Activated B cell treated with CpG ODN at 0.5 μM for 24 hours (primary cell): Measurements from ENCODE around the gene PDCD1. TPM values are rescaled to one million over a fixed set of nuclear protein-coding genes. Genes with fewer than 3 reads are reported as not detected.

Source experiments
- ATAC-seq: fragments of 200-7000 bp; cut with Tn5 transposase; one replicate; pipeline ENCODE4 v1.10.0; 2021; ENCODE audit warnings: low read depth, mild to moderate bottlenecking, moderate library complexity
- CTCF ChIA-PET: fragments of 350-600 bp; sonication (Branson Sonifier 250); formaldehyde crosslinking; loops from one replicate; lab custom pipeline; 2021; ENCODE audit warnings: antibody characterized with exemption; lab: Charles Lee
- POLR2A ChIA-PET: fragments of 350-600 bp; sonication (Branson Sonifier 250); formaldehyde crosslinking; loops from one replicate; lab custom pipeline; 2021; ENCODE audit warnings: antibody characterized with exemption; lab: Charles Lee
- DNase-seq: peaks from one replicate; pipeline ENCODE4 v3.0.0; 2022
- H3K27ac Mint-ChIP-seq: one replicate; pipeline ENCODE4 v1.8.0; 2020; ENCODE audit warnings: mixed read lengths
- H3K27me3 Mint-ChIP-seq: one replicate; pipeline ENCODE4 v1.8.0; 2021; ENCODE audit warnings: mixed read lengths
- H3K36me3 Mint-ChIP-seq: one replicate; pipeline ENCODE4 v1.8.0; 2021; ENCODE audit warnings: low read depth, mixed read lengths
- H3K4me1 Mint-ChIP-seq: one replicate; pipeline ENCODE4 v1.8.0; 2021; ENCODE audit warnings: mixed read lengths
- H3K4me3 Mint-ChIP-seq: one replicate; pipeline ENCODE4 v1.8.0; 2020; ENCODE audit warnings: mild to moderate bottlenecking, mixed read lengths
- H3K9me3 Mint-ChIP-seq: one replicate; pipeline ENCODE4 v1.8.0; 2020; ENCODE audit warnings: mixed read lengths
- CTCF ChIP-seq: fragments of 200-600 bp; IDR thresholded peaks from one replicate; pipeline ENCODE4 v1.8.0; 2022; ENCODE audit warnings: antibody characterized with exemption, mild to moderate bottlenecking
- intact Hi-C: fragments of 100-400 bp; cut with micrococcal nuclease; formaldehyde crosslinking; loops from one replicate; pipeline ENCODE4 v1.15.1; 2024
- total RNA-seq: library from RNA; stranded (reverse); gene quantifications from 2 replicates; pipeline ENCODE4 v1.2.3, GENCODE V29; 2022

Gene PDCD1
- total RNA-seq, 1 donor from 2014 or later, result 3.5 TPM

GRCh38 chr2:241891315-241891987 lies 32.8 kb upstream of the PDCD1 start:
- Mint-ChIP-seq H3K27me3 (no peaks in the 10 kb centered on the region), H3K27ac (no peak overlapping the region), H3K9me3 (no peaks in the 10 kb centered on the region), H3K36me3 (peaks cover 46% of the 10 kb centered on the region), H3K4me1 (peaks cover 28% of the 10 kb centered on the region), H3K4me3 (no peak overlapping the region)
- no peak for TF ChIP-seq CTCF
- ATAC-seq (no peak), DNase-seq (no peak)
- intact Hi-C loops, result no loop called here
- CTCF ChIA-PET, result no interaction called here
- POLR2A ChIA-PET, result no interaction called here

GRCh38 chr2:241890524-241891235 lies 32.0 kb upstream of the PDCD1 start:
- ChIA-PET CTCF (no interaction called here), POLR2A (no interaction called here)
- ATAC-seq (no peak), DNase-seq (no peak)
- no peaks in the 10 kb centered on the region for H3K27me3 Mint-ChIP-seq
- TF ChIP-seq CTCF, result no peak
- no peaks in the 10 kb centered on the region for H3K9me3 Mint-ChIP-seq
- H3K36me3 Mint-ChIP-seq, result peaks cover 54% of the 10 kb centered on the region
- H3K4me1 Mint-ChIP-seq, result peaks cover 34% of the 10 kb centered on the region
- H3K27ac Mint-ChIP-seq, result no peak overlapping the region
- no peak overlapping the region for H3K4me3 Mint-ChIP-seq
- intact Hi-C loops, result no loop called here

- H3K4me1 Mint-ChIP-seq, result peaks cover 47% of the 10 kb centered on the region
- intact Hi-C loops, result loop anchor here (10.0 kb wide), 2 partner anchors 1754 to 1864 kb away; partner anchors contain the start of genes COPS9 and NDUFA10
These were observed 29.9 kb upstream of the PDCD1 start for GRCh38 chr2:241888641-241889040.

GRCh38 chr2:241887806-241888522 lies 29.3 kb upstream of the PDCD1 start:
- H3K36me3 Mint-ChIP-seq, result peaks cover 60% of the 10 kb centered on the region
- POLR2A ChIA-PET, result no interaction called here
- no peaks in the 10 kb centered on the region for H3K9me3 Mint-ChIP-seq
- no peak for ATAC-seq
- no peak overlapping the region for H3K4me3 Mint-ChIP-seq
- H3K27ac Mint-ChIP-seq, result peak overlapping the region; percentile 50
- H3K27me3 Mint-ChIP-seq, result no peaks in the 10 kb centered on the region
- DNase-seq, result no peak
- no peak for TF ChIP-seq CTCF
- H3K4me1 Mint-ChIP-seq, result peaks cover 54% of the 10 kb centered on the region
- intact Hi-C loops, result loop anchor here (10.0 kb wide), 2 partner anchors 1753 to 1863 kb away; partner anchors contain the start of genes COPS9 and NDUFA10
- CTCF ChIA-PET, result no interaction called here

More at GRCh38 chr2:241888641-241889040, 29.9 kb upstream of the PDCD1 start:
- ATAC-seq (no peak), DNase-seq (no peak)
- no peak for TF ChIP-seq CTCF
- Mint-ChIP-seq H3K9me3 (no peaks in the 10 kb centered on the region), H3K27ac (peak overlapping the region; percentile 50), H3K4me3 (no peak overlapping the region), H3K27me3 (no peaks in the 10 kb centered on the region), H3K36me3 (peaks cover 63% of the 10 kb centered on the region)
- ChIA-PET CTCF (no interaction called here), POLR2A (no interaction called here)
